HepG2 (cell line): ENCODE data around the gene GP1BA. TPM values are rescaled to one million over a fixed set of nuclear protein-coding genes. Genes with fewer than 3 reads are reported as not detected.

Experiments used
- ASH2L ChIP-seq: fragments of 300-600, 200-600 bp; sonication (generic); IDR thresholded peaks from 2 replicates; pipeline ENCODE4 v1.7.0; 2017; ENCODE audit warnings: low read depth, mild to moderate bottlenecking, moderate library complexity, mixed read lengths, low read length; ENCODE audit not compliant: insufficient read length
- DMAP1 ChIP-seq: IDR thresholded peaks from 2 replicates; pipeline ENCODE4 v1.6.1; 2016
- DNMT3B ChIP-seq: conservative IDR thresholded peaks from 2 replicates; pipeline ENCODE4 v1.6.1; 2016; ENCODE audit warnings: missing biosample characterization, control low read depth
- EP300 ChIP-seq, 3 experiments: sonication (generic) in 1 of 3; formaldehyde crosslinking in 1 of 3; IDR thresholded peaks; 2 replicates each; pipeline versions ENCODE4 v1.5.1 to v1.6.1; 2011 to 2020; ENCODE audit warnings: low read depth in 2 of 3, low read length in 2 of 3, borderline replicate concordance in 1 of 3, improper control_type of control experiment in 1 of 3, mild to moderate bottlenecking in 1 of 3, missing genetic modification reagents in 1 of 3, moderate library complexity in 1 of 3
- KDM3A ChIP-seq: IDR thresholded peaks from 2 replicates; pipeline ENCODE4 v1.6.1; 2018; ENCODE audit warnings: low read depth, missing compliant biosample characterization
- MAZ ChIP-seq, 2 experiments: sonication (generic) in 1 of 2; formaldehyde crosslinking in 1 of 2; IDR thresholded peaks; 2 replicates each; pipeline versions ENCODE4 v1.5.0 to v1.6.1; 2012 to 2020; ENCODE audit warnings: low read depth in 2 of 2, mild to moderate bottlenecking in 2 of 2, borderline replicate concordance in 1 of 2, improper control_type of control experiment in 1 of 2, low read length in 1 of 2, missing genetic modification reagents in 1 of 2, moderate library complexity in 1 of 2
- SPEN ChIP-seq: sonication (generic); formaldehyde crosslinking; IDR thresholded peaks from 2 replicates; pipeline ENCODE4 v1.5.1; 2020; ENCODE audit warnings: low read depth, mild to moderate bottlenecking, missing genetic modification reagents
- TCF12 ChIP-seq, 2 experiments: fragments of 450-650 bp in 1 of 2; sonication (generic) in 1 of 2; formaldehyde crosslinking in 1 of 2; IDR thresholded peaks; 2 replicates each; pipeline versions ENCODE4 v1.6.1 to v1.8.0; 2017 to 2022; ENCODE audit warnings: antibody characterized with exemption in 1 of 2, mild to moderate bottlenecking in 1 of 2, missing genetic modification reagents in 1 of 2, moderate library complexity in 1 of 2
- ZFP36L2 ChIP-seq: sonication (generic); formaldehyde crosslinking; IDR thresholded peaks from 2 replicates; pipeline ENCODE4 v1.4.0; 2020; ENCODE audit warnings: missing genetic modification reagents
- ZNF614 ChIP-seq: IDR thresholded peaks from 2 replicates; pipeline ENCODE4 v1.6.1; 2018; ENCODE audit warnings: missing biosample characterization, missing genetic modification reagents, inconsistent platforms, borderline replicate concordance
- ZNF619 ChIP-seq: sonication (generic); formaldehyde crosslinking; IDR thresholded peaks from 2 replicates; pipeline ENCODE4 v1.4.0; 2020; ENCODE audit warnings: mild to moderate bottlenecking, missing genetic modification reagents
- ZNF746 ChIP-seq: sonication (generic); formaldehyde crosslinking; IDR thresholded peaks from 2 replicates; pipeline ENCODE4 v1.8.0; 2022; ENCODE audit warnings: mild to moderate bottlenecking, missing genetic modification reagents
- ZNF749 ChIP-seq: sonication (generic); formaldehyde crosslinking; IDR thresholded peaks from 2 replicates; pipeline ENCODE4 v1.8.0; 2022; ENCODE audit warnings: mild to moderate bottlenecking, missing genetic modification reagents, moderate library complexity, borderline replicate concordance
- ZSCAN25 ChIP-seq: sonication (generic); formaldehyde crosslinking; IDR thresholded peaks from 2 replicates; pipeline ENCODE4 v1.8.0; 2022; ENCODE audit warnings: mild to moderate bottlenecking, missing genetic modification reagents
- polyA plus RNA-seq, 8 experiments: library from polyadenylated mRNA; depleted of rRNA in 3 of 8; stranded (reverse) in 7 of 8; unstranded in 1 of 8; fragments of >200 nt; fragmentation: Illumina TruSeq in 4 of 8; extraction: Trizol in 4 of 8; gene quantifications; 2 replicates each; pipeline versions ENCODE4 v1.2.1 to v1.2.3, GENCODE V29; 2011 to 2016; ENCODE audit warnings: low read depth in 4 of 8, missing spikeins in 1 of 8, mixed read lengths in 1 of 8; ENCODE audit not compliant: insufficient read depth in 1 of 8
- total RNA-seq, 5 experiments: library from RNA; depleted of rRNA; stranded (reverse); fragments of >200 nt; fragmentation: Illumina TruSeq; extraction: Trizol; gene quantifications; 2 replicates each; pipeline ENCODE4 v1.2.3, GENCODE V29; 2016; ENCODE audit warnings: low read depth in 1 of 5
- TF ChIP-seq, protein P1 (sequence below): sonication (generic); formaldehyde crosslinking; IDR thresholded peaks from 2 replicates; pipeline ENCODE4 v1.4.0; 2020; ENCODE audit warnings: mild to moderate bottlenecking, missing genetic modification reagents
- TF ChIP-seq, protein P2 (sequence below): sonication (generic); formaldehyde crosslinking; IDR thresholded peaks from 2 replicates; pipeline ENCODE4 v1.4.0; 2020; ENCODE audit warnings: missing genetic modification reagents, borderline replicate concordance
- TF ChIP-seq, protein P3 (sequence below): sonication (generic); formaldehyde crosslinking; IDR thresholded peaks from 2 replicates; pipeline ENCODE4 v1.4.0; 2020; ENCODE audit warnings: missing genetic modification reagents
- TF ChIP-seq, protein P4 (sequence below): sonication (generic); formaldehyde crosslinking; IDR thresholded peaks from 2 replicates; pipeline ENCODE4 v1.4.0; 2020; ENCODE audit warnings: missing genetic modification reagents

GP1BA gene
- total and polyA plus RNA-seq, 2 of the 13 experiments (the other 11 are each of a cell fraction or from before 2014, with no cell fraction given), result not detected

DNA sequence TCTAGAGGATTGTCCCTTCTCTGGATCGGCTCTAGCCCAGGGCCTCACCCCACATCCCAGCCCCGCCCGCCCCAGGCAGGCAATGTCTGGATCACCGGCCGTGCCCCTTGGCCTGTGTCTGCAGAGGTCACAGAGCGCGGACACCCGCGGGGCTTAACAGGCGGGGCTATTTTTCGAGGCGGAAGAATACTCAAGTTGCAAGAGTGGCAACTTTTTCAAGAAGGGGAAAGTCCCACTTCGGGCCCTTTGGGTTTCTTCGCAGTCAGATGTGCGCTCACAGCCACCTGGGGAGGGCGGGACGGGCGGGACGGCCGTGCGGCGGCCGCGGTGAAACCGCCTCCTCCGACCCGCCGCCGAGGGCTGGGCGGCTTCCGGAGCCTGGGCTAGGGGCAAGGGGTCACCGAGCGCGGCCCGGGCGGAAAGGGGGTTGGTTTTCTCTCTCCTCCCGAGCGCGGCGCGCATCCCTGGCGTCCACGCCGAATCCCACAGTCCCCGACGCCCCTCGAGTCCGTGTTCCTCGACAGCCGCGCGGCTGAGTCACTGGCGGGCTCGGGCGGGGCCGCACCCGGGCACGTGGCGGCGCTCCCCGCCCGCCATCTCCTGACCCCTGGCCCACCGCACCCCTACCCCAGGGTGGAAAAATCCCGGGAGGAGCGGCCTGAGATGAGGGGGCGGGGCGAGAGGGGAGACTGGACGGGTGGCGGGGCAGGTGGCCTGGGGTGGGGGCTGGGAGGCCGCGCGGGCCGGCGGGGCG is 17.4 kb downstream of the GP1BA start (continued):
- TF ChIP-seq, protein P1, sequence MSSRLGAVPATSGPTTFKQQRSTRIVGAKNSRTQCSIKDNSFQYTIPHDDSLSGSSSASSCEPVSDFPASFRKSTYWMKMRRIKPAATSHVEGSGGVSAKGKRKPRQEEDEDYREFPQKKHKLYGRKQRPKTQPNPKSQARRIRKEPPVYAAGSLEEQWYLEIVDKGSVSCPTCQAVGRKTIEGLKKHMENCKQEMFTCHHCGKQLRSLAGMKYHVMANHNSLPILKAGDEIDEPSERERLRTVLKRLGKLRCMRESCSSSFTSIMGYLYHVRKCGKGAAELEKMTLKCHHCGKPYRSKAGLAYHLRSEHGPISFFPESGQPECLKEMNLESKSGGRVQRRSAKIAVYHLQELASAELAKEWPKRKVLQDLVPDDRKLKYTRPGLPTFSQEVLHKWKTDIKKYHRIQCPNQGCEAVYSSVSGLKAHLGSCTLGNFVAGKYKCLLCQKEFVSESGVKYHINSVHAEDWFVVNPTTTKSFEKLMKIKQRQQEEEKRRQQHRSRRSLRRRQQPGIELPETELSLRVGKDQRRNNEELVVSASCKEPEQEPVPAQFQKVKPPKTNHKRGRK (CRISPR knock-in tag), result no peak
- TF ChIP-seq, protein P2, sequence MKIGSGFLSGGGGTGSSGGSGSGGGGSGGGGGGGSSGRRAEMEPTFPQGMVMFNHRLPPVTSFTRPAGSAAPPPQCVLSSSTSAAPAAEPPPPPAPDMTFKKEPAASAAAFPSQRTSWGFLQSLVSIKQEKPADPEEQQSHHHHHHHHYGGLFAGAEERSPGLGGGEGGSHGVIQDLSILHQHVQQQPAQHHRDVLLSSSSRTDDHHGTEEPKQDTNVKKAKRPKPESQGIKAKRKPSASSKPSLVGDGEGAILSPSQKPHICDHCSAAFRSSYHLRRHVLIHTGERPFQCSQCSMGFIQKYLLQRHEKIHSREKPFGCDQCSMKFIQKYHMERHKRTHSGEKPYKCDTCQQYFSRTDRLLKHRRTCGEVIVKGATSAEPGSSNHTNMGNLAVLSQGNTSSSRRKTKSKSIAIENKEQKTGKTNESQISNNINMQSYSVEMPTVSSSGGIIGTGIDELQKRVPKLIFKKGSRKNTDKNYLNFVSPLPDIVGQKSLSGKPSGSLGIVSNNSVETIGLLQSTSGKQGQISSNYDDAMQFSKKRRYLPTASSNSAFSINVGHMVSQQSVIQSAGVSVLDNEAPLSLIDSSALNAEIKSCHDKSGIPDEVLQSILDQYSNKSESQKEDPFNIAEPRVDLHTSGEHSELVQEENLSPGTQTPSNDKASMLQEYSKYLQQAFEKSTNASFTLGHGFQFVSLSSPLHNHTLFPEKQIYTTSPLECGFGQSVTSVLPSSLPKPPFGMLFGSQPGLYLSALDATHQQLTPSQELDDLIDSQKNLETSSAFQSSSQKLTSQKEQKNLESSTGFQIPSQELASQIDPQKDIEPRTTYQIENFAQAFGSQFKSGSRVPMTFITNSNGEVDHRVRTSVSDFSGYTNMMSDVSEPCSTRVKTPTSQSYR (CRISPR knock-in tag), result peak; percentile 66; the same call in 1 of the 2 replicates
- TF ChIP-seq DMAP1 (CRISPR knock-in tag) (peak; percentile 74; the same call in 1 of the 2 replicates), ZFP36L2 (no peak), DNMT3B (CRISPR knock-in tag) (no peak), ZSCAN25 (CRISPR knock-in tag) (peak; percentile 99), ASH2L (peak; percentile 68), EP300 (IDR thresholded peaks at IDR 0.05; ENCODE audit: low read depth in 2 of 2, low read length in 2 of 2) (peak in 1 of 2 experiments; percentile 51; a peak in 1 of 4 replicates), EP300 (CRISPR knock-in tag; IDR thresholded peaks at IDR 0.05; ENCODE audit: borderline replicate concordance) (peak; percentile 29; the same call in 1 of the 2 replicates), ZNF619 (CRISPR knock-in tag) (no peak), ZNF749 (CRISPR knock-in tag) (0 out of 2 replicates have a peak, but pooled peaks have one; percentile 52), ZNF746 (CRISPR knock-in tag) (peak; percentile 89), SPEN (peak; percentile 67; the same call in 1 of the 2 replicates), ZNF614 (no peak), TCF12 (IDR thresholded peaks at IDR 0.05) (no peak), TCF12 (CRISPR knock-in tag; IDR thresholded peaks at IDR 0.05) (peak; percentile 75; the same call in 1 of the 2 replicates), MAZ (IDR thresholded peaks at IDR 0.05; ENCODE audit: borderline replicate concordance, low read depth, low read length) (peak; percentile 56; the same call in 1 of the 2 replicates), MAZ (CRISPR knock-in tag; IDR thresholded peaks at IDR 0.05; ENCODE audit: low read depth) (peak; percentile 81), KDM3A (peak; percentile 57; the same call in 1 of the 2 replicates)
- TF ChIP-seq, protein P3, sequence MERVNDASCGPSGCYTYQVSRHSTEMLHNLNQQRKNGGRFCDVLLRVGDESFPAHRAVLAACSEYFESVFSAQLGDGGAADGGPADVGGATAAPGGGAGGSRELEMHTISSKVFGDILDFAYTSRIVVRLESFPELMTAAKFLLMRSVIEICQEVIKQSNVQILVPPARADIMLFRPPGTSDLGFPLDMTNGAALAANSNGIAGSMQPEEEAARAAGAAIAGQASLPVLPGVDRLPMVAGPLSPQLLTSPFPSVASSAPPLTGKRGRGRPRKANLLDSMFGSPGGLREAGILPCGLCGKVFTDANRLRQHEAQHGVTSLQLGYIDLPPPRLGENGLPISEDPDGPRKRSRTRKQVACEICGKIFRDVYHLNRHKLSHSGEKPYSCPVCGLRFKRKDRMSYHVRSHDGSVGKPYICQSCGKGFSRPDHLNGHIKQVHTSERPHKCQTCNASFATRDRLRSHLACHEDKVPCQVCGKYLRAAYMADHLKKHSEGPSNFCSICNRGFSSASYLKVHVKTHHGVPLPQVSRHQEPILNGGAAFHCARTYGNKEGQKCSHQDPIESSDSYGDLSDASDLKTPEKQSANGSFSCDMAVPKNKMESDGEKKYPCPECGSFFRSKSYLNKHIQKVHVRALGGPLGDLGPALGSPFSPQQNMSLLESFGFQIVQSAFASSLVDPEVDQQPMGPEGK (CRISPR knock-in tag), result peak; percentile 86; the same call in 1 of the 2 replicates
- TF ChIP-seq, protein P4, sequence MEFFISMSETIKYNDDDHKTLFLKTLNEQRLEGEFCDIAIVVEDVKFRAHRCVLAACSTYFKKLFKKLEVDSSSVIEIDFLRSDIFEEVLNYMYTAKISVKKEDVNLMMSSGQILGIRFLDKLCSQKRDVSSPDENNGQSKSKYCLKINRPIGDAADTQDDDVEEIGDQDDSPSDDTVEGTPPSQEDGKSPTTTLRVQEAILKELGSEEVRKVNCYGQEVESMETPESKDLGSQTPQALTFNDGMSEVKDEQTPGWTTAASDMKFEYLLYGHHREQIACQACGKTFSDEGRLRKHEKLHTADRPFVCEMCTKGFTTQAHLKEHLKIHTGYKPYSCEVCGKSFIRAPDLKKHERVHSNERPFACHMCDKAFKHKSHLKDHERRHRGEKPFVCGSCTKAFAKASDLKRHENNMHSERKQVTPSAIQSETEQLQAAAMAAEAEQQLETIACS (CRISPR knock-in tag), result peak; percentile 61; the same call in 1 of the 2 replicates
